Measurements from ENCODE around the gene THAP3. TPM values are rescaled to one million over a fixed set of nuclear protein-coding genes. Genes with fewer than 3 reads are reported as not detected.

The THAP3 gene
- total RNA-seq, 2 experiments from 2014 or later, result 15.2 to 18.7 TPM

- H3K27me3 ChIP-seq (ENCODE audit: control insufficient read depth in 1 of 2, insufficient read depth in 2 of 2, low read length in 2 of 2), result no peaks in the 10 kb centered on the region
- Mint-ChIP-seq H3K4me3 (no peak overlapping the region), H3K27me3 (no peaks in the 10 kb centered on the region), H3K27ac (peak overlapping the region; percentile 55), H3K4me1 (ENCODE audit: low read depth) (peaks cover 35% of the 10 kb centered on the region), H3K36me3 (ENCODE audit: low read depth) (peaks cover 35% of the 10 kb centered on the region), H3K9me3 (no peaks in the 10 kb centered on the region)
- CTCF ChIA-PET, result no interaction called here
- intact Hi-C loops (cut with DNase I, micrococcal nuclease), result no loop called here
- POLR2A ChIA-PET, result interaction anchor here (1.5 to 3.5 kb wide), 3 partner anchors 8 to 13 kb away, joined by 6 to 19 read pairs (median 7); partner anchors contain the start of gene ZBTB48
- DNase-seq (no peak), ATAC-seq (ENCODE audit: poor library complexity) (no peak)
- no peak for TF ChIP-seq CTCF (IDR thresholded peaks at IDR 0.05)
- H3K4me1 ChIP-seq (ENCODE audit: insufficient read depth, low read length), result peaks cover 55% of the 10 kb centered on the region
- peaks cover 55% of the 10 kb centered on the region for H3K36me3 ChIP-seq (ENCODE audit: insufficient read depth, low read length)
- no peaks in the 10 kb centered on the region for H3K9me3 ChIP-seq (ENCODE audit: control insufficient read depth in 1 of 2, insufficient read depth in 1 of 2, low read length in 2 of 2)
- H3K27ac ChIP-seq (ENCODE audit: low read depth in 1 of 2, low read length in 2 of 2), result no peak overlapping the region
- H3K4me3 ChIP-seq (ENCODE audit: low read length), result no peak overlapping the region
These were observed 36.4 kb upstream of the THAP3 start for GRCh38 chr1:6588128-6588892.

- peak in 1 of 14 experiments; percentile 20 for DNase-seq
- H3K4me3 Mint-ChIP-seq, result no peak overlapping the region
- ChIA-PET POLR2A (interaction anchor here (0.9 to 3.5 kb wide), 4 partner anchors 9 to 34 kb away, joined by 4 to 19 read pairs (median 6); partner anchors contain the start of genes NOL9 and ZBTB48), CTCF (no interaction called here)
- peaks cover 41% of the 10 kb centered on the region for H3K36me3 Mint-ChIP-seq (ENCODE audit: low read depth)
- peaks cover 62% of the 10 kb centered on the region for H3K36me3 ChIP-seq (ENCODE audit: insufficient read depth, low read length)
- H3K27me3 ChIP-seq (ENCODE audit: control insufficient read depth in 1 of 2, insufficient read depth in 2 of 2, low read length in 2 of 2), result no peaks in the 10 kb centered on the region
- intact Hi-C loops (cut with DNase I, micrococcal nuclease), result no loop called here
- no peaks in the 10 kb centered on the region for H3K9me3 ChIP-seq (ENCODE audit: control insufficient read depth in 1 of 2, insufficient read depth in 1 of 2, low read length in 2 of 2)
- TF ChIP-seq CTCF (IDR thresholded peaks at IDR 0.05), result no peak
- H3K4me3 ChIP-seq (ENCODE audit: low read length), result no peak overlapping the region
- ATAC-seq (ENCODE audit: poor library complexity), result no peak
- peaks cover 38% of the 10 kb centered on the region for H3K4me1 Mint-ChIP-seq (ENCODE audit: low read depth)
- no peak overlapping the region for H3K27ac Mint-ChIP-seq
- peaks cover 60% of the 10 kb centered on the region for H3K4me1 ChIP-seq (ENCODE audit: insufficient read depth, low read length)
- H3K9me3 Mint-ChIP-seq, result no peaks in the 10 kb centered on the region
- no peaks in the 10 kb centered on the region for H3K27me3 Mint-ChIP-seq
- no peak overlapping the region for H3K27ac ChIP-seq (ENCODE audit: low read depth in 1 of 2, low read length in 2 of 2)
These were observed 35.7 kb upstream of the THAP3 start for GRCh38 chr1:6588893-6589520.

- DNase-seq (peak in 1 of 14 experiments; percentile 8), ATAC-seq (ENCODE audit: poor library complexity) (no peak)
- H3K9me3 ChIP-seq (ENCODE audit: control insufficient read depth in 1 of 2, insufficient read depth in 1 of 2, low read length in 2 of 2), result no peaks in the 10 kb centered on the region
- H3K27ac Mint-ChIP-seq, result peak overlapping the region; percentile 65
- no peak overlapping the region for H3K4me3 ChIP-seq (ENCODE audit: low read length)
- H3K9me3 Mint-ChIP-seq, result no peaks in the 10 kb centered on the region
- no peak for TF ChIP-seq CTCF (IDR thresholded peaks at IDR 0.05)
- H3K4me1 Mint-ChIP-seq (ENCODE audit: low read depth), result peaks cover 35% of the 10 kb centered on the region
- ChIA-PET POLR2A (interaction anchor here (1.5 to 3.5 kb wide), 3 partner anchors 8 to 11 kb away, joined by 6 to 19 read pairs (median 7); partner anchors contain the start of gene ZBTB48), CTCF (no interaction called here)
- H3K4me3 Mint-ChIP-seq, result no peak overlapping the region
- no peak overlapping the region for H3K27ac ChIP-seq (ENCODE audit: low read depth in 1 of 2, low read length in 2 of 2)
- H3K27me3 Mint-ChIP-seq, result no peaks in the 10 kb centered on the region
- H3K27me3 ChIP-seq (ENCODE audit: control insufficient read depth in 1 of 2, insufficient read depth in 2 of 2, low read length in 2 of 2), result no peaks in the 10 kb centered on the region
- H3K36me3 ChIP-seq (ENCODE audit: insufficient read depth, low read length), result peaks cover 71% of the 10 kb centered on the region
- intact Hi-C loops (cut with DNase I, micrococcal nuclease), result no loop called here
- peaks cover 44% of the 10 kb centered on the region for H3K36me3 Mint-ChIP-seq (ENCODE audit: low read depth)
- H3K4me1 ChIP-seq (ENCODE audit: insufficient read depth, low read length), result peaks cover 58% of the 10 kb centered on the region
These were observed 34.6 kb upstream of the THAP3 start for GRCh38 chr1:6590046-6590445.
